GM23338 (cell line): ENCODE results near the gene NTNG2. TPM values are rescaled to one million over a fixed set of nuclear protein-coding genes. Genes with fewer than 3 reads are reported as not detected.

Experiments
- ATAC-seq: fragments of 200-7000 bp; cut with Tn5 transposase; 3 replicates; pipeline ENCODE4 v1.9.1; 2020
- DNase-seq: peaks from one replicate; pipeline ENCODE4 v3.0.0-alpha.2; 2015; ENCODE audit warnings: low spot score
- H2AFZ ChIP-seq: fragments of 200-600 bp; sonication (generic); 2 replicates; pipeline ENCODE4 v1.8.0; 2016; ENCODE audit warnings: antibody characterized with exemption, mild to moderate bottlenecking, moderate library complexity
- H3F3A ChIP-seq: fragments of 200-600 bp; sonication (generic); replicated peaks from 2 replicates; pipeline ENCODE4 v1.8.0; 2017; ENCODE audit warnings: antibody characterized with exemption, mixed run types, low read depth
- H3K27ac ChIP-seq: fragments of 200-600 bp; sonication (generic); 2 replicates; pipeline ENCODE4 v1.6.1; 2016; ENCODE audit warnings: low read depth
- H3K27me3 ChIP-seq: fragments of 200-600 bp; sonication (generic); 2 replicates; pipeline ENCODE4 v1.8.0; 2016; ENCODE audit warnings: mild to moderate bottlenecking, mixed run types, moderate library complexity; ENCODE audit not compliant: insufficient read depth
- H3K36me3 ChIP-seq: fragments of 200-600 bp; sonication (generic); 2 replicates; pipeline ENCODE4 v1.8.0; 2016; ENCODE audit warnings: mild to moderate bottlenecking; ENCODE audit not compliant: insufficient read depth
- H3K4me1 ChIP-seq: fragments of 200-600 bp; sonication (generic); 2 replicates; pipeline ENCODE4 v1.8.0; 2016; ENCODE audit warnings: mild to moderate bottlenecking, moderate library complexity; ENCODE audit not compliant: insufficient read depth
- H3K4me2 ChIP-seq: fragments of 200-600 bp; sonication (generic); 2 replicates; pipeline ENCODE4 v1.7.1; 2017; ENCODE audit warnings: mixed run types
- H3K4me3 ChIP-seq: fragments of 200-600 bp; sonication (generic); 2 replicates; pipeline ENCODE4 v1.6.1; 2016; ENCODE audit warnings: mixed run types
- H3K79me2 ChIP-seq: fragments of 200-600 bp; sonication (generic); replicated peaks from 2 replicates; pipeline ENCODE4 v1.8.0; 2017; ENCODE audit warnings: mild to moderate bottlenecking; ENCODE audit not compliant: insufficient read depth
- H3K9me2 ChIP-seq: fragments of 200-600 bp; sonication (generic); 2 replicates; pipeline ENCODE4 v1.8.0; 2017; ENCODE audit not compliant: insufficient read depth
- H4K20me1 ChIP-seq: fragments of 200-600 bp; sonication (generic); replicated peaks from 2 replicates; pipeline ENCODE4 v1.8.0; 2017; ENCODE audit warnings: mild to moderate bottlenecking; ENCODE audit not compliant: insufficient read depth
- H3K27ac Mint-ChIP-seq: 2 replicates; pipeline ENCODE4 v1.8.0; 2020; ENCODE audit warnings: inconsistent platforms, mild to moderate bottlenecking, moderate library complexity, mixed read lengths
- H3K27me3 Mint-ChIP-seq: 3 replicates; pipeline ENCODE4 v1.8.0; 2022; ENCODE audit warnings: low read depth, mild to moderate bottlenecking, moderate library complexity, mixed read lengths, inconsistent platforms; ENCODE audit not compliant: insufficient read depth, poor library complexity
- H3K36me3 Mint-ChIP-seq: 3 replicates; pipeline ENCODE4 v1.8.0; 2021; ENCODE audit warnings: low read depth, mild to moderate bottlenecking, inconsistent platforms, moderate library complexity, mixed read lengths
- H3K4me1 Mint-ChIP-seq: 3 replicates; pipeline ENCODE4 v1.8.0; 2020; ENCODE audit warnings: mild to moderate bottlenecking, inconsistent platforms, mixed read lengths
- H3K4me3 Mint-ChIP-seq: 3 replicates; pipeline ENCODE4 v1.8.0; 2021; ENCODE audit warnings: moderate library complexity, mild to moderate bottlenecking, inconsistent platforms, mixed read lengths
- H3K9me3 Mint-ChIP-seq: 3 replicates; pipeline ENCODE4 v1.8.0; 2020; ENCODE audit warnings: moderate library complexity, mild to moderate bottlenecking, inconsistent platforms, mixed read lengths
- CTCF ChIP-seq, 2 experiments: fragments of 200-600 bp in 1 of 2; sonication (generic) in 1 of 2; conservative IDR thresholded peaks; 2 replicates each; pipeline versions ENCODE4 v1.5.1 to v1.6.1; 2016 to 2017; ENCODE audit warnings: antibody characterized with exemption in 2 of 2, low read depth in 2 of 2, mild to moderate bottlenecking in 2 of 2, moderate library complexity in 1 of 2
- EZH2 ChIP-seq: fragments of 200-600 bp; sonication (generic); IDR thresholded peaks from one replicate; pipeline ENCODE4 v1.8.0; 2017; ENCODE audit warnings: antibody characterized with exemption, mild to moderate bottlenecking, low read depth; ENCODE audit not compliant: unreplicated experiment
- REST ChIP-seq: IDR thresholded peaks from one replicate; pipeline ENCODE4 v1.6.1; 2018; ENCODE audit warnings: antibody characterized with exemption; ENCODE audit not compliant: unreplicated experiment
- polyA plus RNA-seq: library from polyadenylated mRNA; unstranded; fragments of >200 nt; fragmentation: Nextera tagmentation; extraction: Ambion mirVana; gene quantifications from 2 replicates; pipeline ENCODE4 v1.2.1, GENCODE V29; 2016
- total RNA-seq: library from RNA; depleted of rRNA; stranded (reverse); fragments of >200 nt; shearing (Covaris generic); gene quantifications from 2 replicates; pipeline ENCODE4 v1.2.3, GENCODE V29; 2014

NTNG2 gene
- total and polyA plus RNA-seq, 2 experiments from 2014 or later, result 0.99 to 1.7 TPM

- H3K4me1 ChIP-seq, result peaks cover 7% of the 10 kb centered on the region; the same call in 1 of the 2 replicates
- H3K27me3 Mint-ChIP-seq, result peaks cover 10% of the 10 kb centered on the region
- H2AFZ ChIP-seq, result no peak overlapping the region
- no peak overlapping the region for H3K4me3 ChIP-seq
- H4K20me1 ChIP-seq, result no peaks in the 10 kb centered on the region
- peaks cover 19% of the 10 kb centered on the region for H3K9me3 Mint-ChIP-seq
- no peak overlapping the region for H3K27ac Mint-ChIP-seq
- DNase-seq (no peak), ATAC-seq (no peak)
- peaks cover 8% of the 10 kb centered on the region for H3K4me1 Mint-ChIP-seq
- TF ChIP-seq REST (no peak), CTCF (conservative IDR thresholded peaks at IDR 0.05; ENCODE audit: low read depth in 2 of 2) (peak in 1 of 2 experiments; percentile 26; a peak in 2 of 4 replicates)
- H3F3A ChIP-seq, result no peaks in the 10 kb centered on the region
- no peak overlapping the region for H3K4me2 ChIP-seq
- H3K9me2 ChIP-seq, result no peaks in the 10 kb centered on the region
- no peaks in the 10 kb centered on the region for H3K27me3 ChIP-seq
- H3K79me2 ChIP-seq, result no peaks in the 10 kb centered on the region
- H3K36me3 Mint-ChIP-seq, result peaks cover 17% of the 10 kb centered on the region
- H3K4me3 Mint-ChIP-seq, result no peak overlapping the region
- H3K27ac ChIP-seq, result no peak overlapping the region
- no peaks in the 10 kb centered on the region for H3K36me3 ChIP-seq
These were observed 88.7 kb downstream of the NTNG2 start for GRCh38 chr9:132250324-132251262.

GRCh38 chr9:132260846-132261245 is 99.0 kb downstream of the NTNG2 start:
- no peaks in the 10 kb centered on the region for H3K79me2 ChIP-seq
- no peak overlapping the region for H3K4me3 ChIP-seq
- Mint-ChIP-seq H3K4me3 (no peak overlapping the region), H3K9me3 (no peaks in the 10 kb centered on the region), H3K27ac (no peak overlapping the region), H3K36me3 (peaks cover 16% of the 10 kb centered on the region), H3K27me3 (peaks cover 8% of the 10 kb centered on the region), H3K4me1 (peaks cover 6% of the 10 kb centered on the region; the same call in 1 of the 3 replicates)
- H2AFZ ChIP-seq, result no peak overlapping the region
- no peak for DNase-seq
- no peaks in the 10 kb centered on the region for H3K4me1 ChIP-seq
- H3K9me2 ChIP-seq, result no peaks in the 10 kb centered on the region
- no peaks in the 10 kb centered on the region; the same call in 1 of the 2 replicates for H3K36me3 ChIP-seq
- no peaks in the 10 kb centered on the region for H3K27me3 ChIP-seq
- peaks cover 8% of the 10 kb centered on the region; the same call in 1 of the 2 replicates for H3F3A ChIP-seq
- no peak for ATAC-seq
- peaks cover 5% of the 10 kb centered on the region; the same call in 1 of the 2 replicates for H4K20me1 ChIP-seq
- H3K27ac ChIP-seq, result no peak overlapping the region
- H3K4me2 ChIP-seq, result no peak overlapping the region
- no peak for TF ChIP-seq EZH2
- TF ChIP-seq REST, result no peak
